IMR-90 (cell line): ENCODE results near the gene TJP1. TPM values are rescaled to one million over a fixed set of nuclear protein-coding genes. Genes with fewer than 3 reads are reported as not detected.

Experiments used
- ATAC-seq: fragments of 200-7000 bp; cut with Tn5 transposase; 2 replicates; pipeline ENCODE4 v1.9.1; 2020; ENCODE audit warnings: low read depth, mild to moderate bottlenecking, moderate library complexity
- BruUV-seq: library from RNA; stranded (reverse); fragments of 400-500 nt; replicated peaks from 2 replicates; lab custom pipeline; 2021; lab: Mats Ljungman, UMichigan
- CTCF ChIA-PET: fragments of 300-600 bp; formaldehyde crosslinking; extraction: SDS; loops from one replicate; lab custom pipeline; 2021; ENCODE audit warnings: antibody characterized with exemption; lab: Yijun Ruan, JAX
- POLR2A ChIA-PET: fragments of 300-600 bp; sonication (Branson Sonifier 250); formaldehyde crosslinking; loops from one replicate; lab custom pipeline; 2022; ENCODE audit warnings: antibody characterized with exemption; ENCODE audit not compliant: unreplicated experiment; lab: Charles Lee
- DNase-seq: peaks from one replicate; pipeline ENCODE4 v3.0.0; 2013
- H2AFZ ChIP-seq: replicated peaks from 2 replicates; pipeline ENCODE3; 2013; ENCODE audit warnings: low read length, mild to moderate bottlenecking; ENCODE audit not compliant: poor library complexity
- H2AK5ac ChIP-seq: 2 replicates; pipeline ENCODE4 v1.6.1; 2013; ENCODE audit warnings: low read depth, low read length, inconsistent platforms
- H2AK9ac ChIP-seq: replicated peaks from 2 replicates; pipeline ENCODE3; 2013; ENCODE audit warnings: mild to moderate bottlenecking, low read depth, low read length, moderate library complexity; ENCODE audit not compliant: poor library complexity
- H2BK120ac ChIP-seq: 2 replicates; pipeline ENCODE4 v1.6.1; 2013; ENCODE audit warnings: low read depth, low read length, inconsistent platforms
- H2BK15ac ChIP-seq: 3 replicates; pipeline ENCODE4 v1.6.1; 2013; ENCODE audit warnings: low read depth, low read length, inconsistent platforms
- H2BK20ac ChIP-seq: 2 replicates; pipeline ENCODE4 v1.6.1; 2013; ENCODE audit warnings: low read depth, mild to moderate bottlenecking, inconsistent platforms, low read length, moderate library complexity
- H2BK5ac ChIP-seq: 2 replicates; pipeline ENCODE4 v1.6.1; 2013; ENCODE audit warnings: mild to moderate bottlenecking, low read depth, low read length, inconsistent platforms; ENCODE audit not compliant: poor library complexity, severe bottlenecking
- H3K14ac ChIP-seq: replicated peaks from 2 replicates; pipeline ENCODE4 v1.6.1; 2013; ENCODE audit warnings: low read depth, low read length, inconsistent platforms
- H3K18ac ChIP-seq: 2 replicates; pipeline ENCODE4 v1.6.1; 2013; ENCODE audit warnings: low read depth, low read length, control low read depth
- H3K23ac ChIP-seq: 2 replicates; pipeline ENCODE4 v1.6.1; 2013; ENCODE audit warnings: low read depth, low read length, inconsistent platforms
- H3K27ac ChIP-seq: 2 replicates; pipeline ENCODE4 v1.5.1; 2013; ENCODE audit warnings: mild to moderate bottlenecking, control low read depth, low read length; ENCODE audit not compliant: insufficient read depth
- H3K27me3 ChIP-seq: 2 replicates; pipeline ENCODE4 v1.6.1; 2013; ENCODE audit warnings: low read length; ENCODE audit not compliant: control insufficient read depth, insufficient read depth
- H3K36me3 ChIP-seq: 2 replicates; pipeline ENCODE4 v1.6.1; 2013; ENCODE audit warnings: low read length, mixed read lengths; ENCODE audit not compliant: control insufficient read depth, insufficient read depth
- H3K4ac ChIP-seq: 2 replicates; pipeline ENCODE4 v1.6.1; 2013; ENCODE audit warnings: low read depth, low read length, inconsistent platforms
- H3K4me1 ChIP-seq: 2 replicates; pipeline ENCODE4 v1.6.1; 2013; ENCODE audit warnings: low read length, mixed read lengths; ENCODE audit not compliant: control insufficient read depth, insufficient read depth
- H3K4me2 ChIP-seq: 2 replicates; pipeline ENCODE4 v1.6.1; 2013; ENCODE audit warnings: low read depth, mild to moderate bottlenecking, control low read depth, low read length, moderate library complexity
- H3K4me3 ChIP-seq: 2 replicates; pipeline ENCODE4 v1.5.1; 2013; ENCODE audit warnings: low read depth, mild to moderate bottlenecking, control low read depth, low read length, moderate library complexity; ENCODE audit not compliant: insufficient read depth
- H3K56ac ChIP-seq: 2 replicates; pipeline ENCODE4 v1.6.1; 2013; ENCODE audit warnings: low read length, inconsistent platforms; ENCODE audit not compliant: insufficient read depth; ENCODE audit errors: extremely low read depth
- H3K79me1 ChIP-seq, 2 experiments: 2 replicates each; pipeline ENCODE4 v1.6.1; 2013; ENCODE audit warnings: low read length in 2 of 2, inconsistent platforms in 1 of 2, low read depth in 1 of 2
- H3K9ac ChIP-seq: 2 replicates; pipeline ENCODE4 v1.6.1; 2013; ENCODE audit warnings: low read depth, low read length, control low read depth
- H3K9me1 ChIP-seq: 2 replicates; pipeline ENCODE4 v1.6.1; 2013; ENCODE audit warnings: low read length, inconsistent platforms; ENCODE audit not compliant: insufficient read depth
- H3K9me3 ChIP-seq: 2 replicates; pipeline ENCODE4 v1.6.1; 2013; ENCODE audit warnings: low read length; ENCODE audit not compliant: control insufficient read depth, insufficient read depth
- H4K20me1 ChIP-seq: 2 replicates; pipeline ENCODE4 v1.6.1; 2013; ENCODE audit warnings: low read length, inconsistent platforms; ENCODE audit not compliant: insufficient read depth
- H4K5ac ChIP-seq: 2 replicates; pipeline ENCODE4 v1.6.1; 2013; ENCODE audit warnings: mild to moderate bottlenecking, low read depth, low read length, control low read depth
- H4K8ac ChIP-seq, 2 experiments: 2 replicates each; pipeline ENCODE4 v1.6.1; 2013; ENCODE audit warnings: low read depth in 2 of 2, low read length in 2 of 2, control low read depth in 1 of 2, inconsistent platforms in 1 of 2
- H4K91ac ChIP-seq: 2 replicates; pipeline ENCODE4 v1.6.1; 2013; ENCODE audit warnings: low read depth, low read length, inconsistent platforms; ENCODE audit not compliant: insufficient read depth
- BHLHE40 ChIP-seq: fragments of 150-350 bp; IDR thresholded peaks from 2 replicates; pipeline ENCODE4 v1.6.1; 2016; ENCODE audit warnings: mild to moderate bottlenecking, low read depth, low read length
- CHD1 ChIP-seq: IDR thresholded peaks from 2 replicates; pipeline ENCODE4 v1.6.1; 2012; ENCODE audit warnings: low read depth, low read length, improper control_type of control experiment
- CTCF ChIP-seq: conservative IDR thresholded peaks from 2 replicates; pipeline ENCODE4 v1.5.1; 2012; ENCODE audit warnings: mild to moderate bottlenecking, low read depth, low read length, improper control_type of control experiment
- FOS ChIP-seq: fragments of 150-350 bp; IDR thresholded peaks from 2 replicates; pipeline ENCODE4 v1.6.1; 2016; ENCODE audit warnings: low read depth, low read length
- MAFK ChIP-seq: IDR thresholded peaks from 2 replicates; pipeline ENCODE4 v1.6.1; 2012; ENCODE audit warnings: low read depth, low read length, improper control_type of control experiment
- MAZ ChIP-seq: IDR thresholded peaks from 2 replicates; pipeline ENCODE4 v1.6.1; 2012; ENCODE audit warnings: low read depth, mild to moderate bottlenecking, low read length, improper control_type of control experiment, moderate library complexity, borderline replicate concordance
- MXI1 ChIP-seq: IDR thresholded peaks from 2 replicates; pipeline ENCODE4 v1.6.1; 2012; ENCODE audit warnings: low read depth, mild to moderate bottlenecking, low read length, moderate library complexity, borderline replicate concordance
- NFE2L2 ChIP-seq: fragments of 150-350 bp; IDR thresholded peaks from 2 replicates; pipeline ENCODE4 v1.6.1; 2016; ENCODE audit warnings: low read depth, mild to moderate bottlenecking, low read length
- POLR2A ChIP-seq: IDR thresholded peaks from 2 replicates; pipeline ENCODE4 v1.6.1; 2012; ENCODE audit warnings: mild to moderate bottlenecking, low read depth, low read length
- RAD21 ChIP-seq: IDR thresholded peaks from 2 replicates; pipeline ENCODE4 v1.6.1; 2012; ENCODE audit warnings: low read length, improper control_type of control experiment
- RCOR1 ChIP-seq: IDR thresholded peaks from 2 replicates; pipeline ENCODE4 v1.6.1; 2012; ENCODE audit warnings: mild to moderate bottlenecking, low read length, improper control_type of control experiment; ENCODE audit not compliant: insufficient replicate concordance
- SMC3 ChIP-seq: fragments of 150-350 bp; IDR thresholded peaks from 2 replicates; pipeline ENCODE4 v1.6.1; 2016; ENCODE audit warnings: low read depth, mild to moderate bottlenecking, antibody characterized with exemption, low read length, moderate library complexity
- WGBS, 2 experiments: methylation state at CpG; one replicate each; pipeline versions ENCODE4 v1.1.5 to v1.1.7; 2013; ENCODE audit warnings: missing lambda C conversion rate in 2 of 2; ENCODE audit not compliant: insufficient read length in 1 of 2; ENCODE audit errors: extremely low coverage in 2 of 2; 5-methylcytosine and 5-hydroxymethylcytosine counted together
- dilution Hi-C: fragments of 300-500 bp; cut with HindIII; formaldehyde crosslinking; loops from one replicate; pipeline ENCODE4 v1.14.3; 2018; ENCODE audit warnings: low sequenced_read_pairs; ENCODE audit not compliant: unreplicated experiment
- in situ Hi-C: fragments of 300-500 bp; cut with MboI; formaldehyde crosslinking; loops from 3 replicates; pipeline ENCODE4 v1.14.3; 2019; ENCODE audit warnings: low sequenced_read_pairs, inconsistent platforms, mixed read lengths
- intact Hi-C: fragments of 100-400 bp; cut with micrococcal nuclease; formaldehyde crosslinking; loops from 2 replicates; pipeline ENCODE4 v1.10.0; 2022
- polyA plus RNA-seq, 3 experiments: library from polyadenylated mRNA; depleted of rRNA; stranded (reverse); fragments of >200 nt; gene quantifications; 2 replicates each; pipeline ENCODE4 v1.2.3, GENCODE V29; 2012; ENCODE audit warnings: low replicate concordance in 1 of 3
- total RNA-seq: library from RNA; depleted of rRNA; stranded (reverse); fragments of >200 nt; gene quantifications from 2 replicates; pipeline ENCODE4 v1.2.3, GENCODE V29; 2012
- TF ChIP-seq, protein P1 (sequence below): fragments of 150-350 bp; IDR thresholded peaks from 2 replicates; pipeline ENCODE4 v1.6.1; 2017; ENCODE audit warnings: mild to moderate bottlenecking, antibody characterized with exemption, low read length, low read depth

The TJP1 gene
- total and polyA plus RNA-seq, 2 of the 4 experiments (the other 2 are of a cell fraction) = 42.2 to 43.4 TPM

- intact Hi-C loops = no loop called here
- no peak overlapping the region for H2AFZ ChIP-seq
- POLR2A ChIA-PET = no interaction called here
- no peak overlapping the region for H2BK20ac ChIP-seq
- H3K9me3 ChIP-seq = no peaks in the 10 kb centered on the region
- H3K23ac ChIP-seq = no peak overlapping the region
- no peak overlapping the region for H3K4me2 ChIP-seq
- DNase-seq = no peak
- H2AK5ac ChIP-seq = no peak overlapping the region
- ATAC-seq = no peak
- CTCF ChIA-PET = no interaction called here
- dilution Hi-C loops = no loop called here
- no peak overlapping the region for H2BK5ac ChIP-seq
- TF ChIP-seq CTCF = no peak
- no peak for TF ChIP-seq CHD1
- TF ChIP-seq MXI1 = no peak
- TF ChIP-seq, protein P1, sequence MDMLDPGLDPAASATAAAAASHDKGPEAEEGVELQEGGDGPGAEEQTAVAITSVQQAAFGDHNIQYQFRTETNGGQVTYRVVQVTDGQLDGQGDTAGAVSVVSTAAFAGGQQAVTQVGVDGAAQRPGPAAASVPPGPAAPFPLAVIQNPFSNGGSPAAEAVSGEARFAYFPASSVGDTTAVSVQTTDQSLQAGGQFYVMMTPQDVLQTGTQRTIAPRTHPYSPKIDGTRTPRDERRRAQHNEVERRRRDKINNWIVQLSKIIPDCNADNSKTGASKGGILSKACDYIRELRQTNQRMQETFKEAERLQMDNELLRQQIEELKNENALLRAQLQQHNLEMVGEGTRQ = no peak
- TF ChIP-seq FOS = no peak
- TF ChIP-seq BHLHE40 = no peak
- no peak for TF ChIP-seq MAZ
- TF ChIP-seq RCOR1 = no peak
- TF ChIP-seq POLR2A = no peak
- TF ChIP-seq NFE2L2 = no peak
- TF ChIP-seq RAD21 = no peak
- no peak for TF ChIP-seq MAFK
- no peak for TF ChIP-seq SMC3
- no peak overlapping the region for H4K5ac ChIP-seq
- H3K56ac ChIP-seq = no peak overlapping the region
- H3K18ac ChIP-seq = no peak overlapping the region
- no peaks in the 10 kb centered on the region for H3K27me3 ChIP-seq
- 0 out of 4 replicates have a peak, but pooled peaks cover 0 to 3% of the 10 kb centered on the region in 2 experiments for H3K79me1 ChIP-seq
- H3K9me1 ChIP-seq = peaks cover 5% of the 10 kb centered on the region; the same call in 1 of the 2 replicates
- no peak overlapping the region for H3K4me3 ChIP-seq
- no peak overlapping the region for H2BK120ac ChIP-seq
- H3K36me3 ChIP-seq = no peaks in the 10 kb centered on the region
- H3K4me1 ChIP-seq = peaks cover 11% of the 10 kb centered on the region
- H3K4ac ChIP-seq = no peak overlapping the region
- H3K9ac ChIP-seq = no peak overlapping the region
- H4K91ac ChIP-seq = no peak overlapping the region
- WGBS, 2 experiments = no CpG with 5 or more reads among the region's 3 CpGs
- H2BK15ac ChIP-seq = no peak overlapping the region
- H2AK9ac ChIP-seq = no peak overlapping the region
- no peak overlapping the region for H3K14ac ChIP-seq
- H4K20me1 ChIP-seq = peaks cover 4% of the 10 kb centered on the region; the same call in 1 of the 2 replicates
- no TSS peak for BruUV-seq
- in situ Hi-C loops = no loop called here
- H4K8ac ChIP-seq = no peak overlapping the region
- H3K27ac ChIP-seq = no peak overlapping the region
Observed at GRCh38 chr15:29825227-29825626, 3.0 kb upstream of the TJP1 start.
